Stimulated activated naive CD4-positive, alpha-beta T cell (primary cell): ENCODE measurements around the gene MYL11.
A peak's percentile ranks its signal among the peaks of the same experiment; 100 is the strongest.

Experiments used
- DNase-seq, 6 experiments: peaks; one replicate each; lab custom pipeline; 2025; lab: John Stamatoyannopoulos, UW

MYL11 gene

GRCh38 chr16:30371248-30371816 lies 3.3 kb upstream of the MYL11 start:
- DNase-seq: no peak

- no peak for DNase-seq
Measured at GRCh38 chr16:30372038-30372712, 2.4 kb upstream of the MYL11 start.

GRCh38 chr16:30372725-30373124 lies 1.9 kb upstream of the MYL11 start:
- DNase-seq: no peak

GRCh38 chr16:30375864-30376263 lies 1.3 kb downstream of the MYL11 start:
- DNase-seq: no peak

GRCh38 chr16:30376461-30376902 lies 1.9 kb downstream of the MYL11 start:
- DNase-seq: no peak

- no peak for DNase-seq
Measured at GRCh38 chr16:30377050-30377811, 2.6 kb downstream of the MYL11 start.

GRCh38 chr16:30377812-30378235 lies 3.2 kb downstream of the MYL11 start:
- DNase-seq: peak; percentile 85 to 97 (median 91)

GRCh38 chr16:30378236-30379157 lies 3.9 kb downstream of the MYL11 start:
- peak; percentile 99 to 100 (median 99) for DNase-seq

- DNase-seq: no peak
Measured at GRCh38 chr16:30379158-30379783, 4.7 kb downstream of the MYL11 start.

GRCh38 chr16:30380072-30380802 lies 5.6 kb downstream of the MYL11 start:
- DNase-seq: no peak

- DNase-seq: no peak
Measured at GRCh38 chr16:30380803-30381208, 6.2 kb downstream of the MYL11 start.

- DNase-seq: peak in 1 of 6 experiments; percentile 14
Measured at GRCh38 chr16:30381291-30382041, 6.9 kb downstream of the MYL11 start.

GRCh38 chr16:30382111-30382881 lies 7.7 kb downstream of the MYL11 start, which contains the start of gene SEPTIN1:
Gene SEPTIN1, minus strand, starts transcription at chr16:30382561. Its CDS starts 19 bp downstream, at chr16:30382542.
- DNase-seq: peak; percentile 53 to 84 (median 68)

GRCh38 chr16:30383521-30383920 lies 8.9 kb downstream of the MYL11 start:
- DNase-seq: no peak

- peak in 1 of 6 experiments; percentile 10 for DNase-seq
Measured at GRCh38 chr16:30394592-30395154, 20.1 kb downstream of the MYL11 start.

GRCh38 chr16:30395155-30395991 lies 20.8 kb downstream of the MYL11 start, which contains the start of gene ZNF48:
Gene ZNF48, plus strand, starts transcription at chr16:30395420. Its CDS starts 375 bp downstream, at chr16:30395795.
- DNase-seq: peak in 5 of 6 experiments; percentile 20 to 56 (median 39)

- DNase-seq: no peak
Measured at GRCh38 chr16:30395992-30396585, 21.5 kb downstream of the MYL11 start.
